ENCODE results near the gene PPM1J.

Gene PPM1J

GRCh38 chr1:112707221-112708001, 7.7 kb downstream of the PPM1J start:
- H3K27ac ChIP-seq: peak overlapping the region; percentile 93
- H4K20me1 ChIP-seq: no peaks in the 10 kb centered on the region
- H3K4me1 ChIP-seq: peaks cover 60% of the 10 kb centered on the region
- H3K27me3 ChIP-seq: no peaks in the 10 kb centered on the region
- no peak for TF ChIP-seq Cebpa-rat (IDR thresholded peaks at IDR 0.05)
- H3K4me3 ChIP-seq: peak overlapping the region; percentile 88
- H3K36me3 ChIP-seq: peaks cover 6% of the 10 kb centered on the region; the same call in 1 of the 2 replicates
- peak overlapping the region; percentile 97 for H3K4me2 ChIP-seq
- H3K9ac ChIP-seq: peak overlapping the region; percentile 90
- H3K9me3 ChIP-seq: no peaks in the 10 kb centered on the region

DNA sequence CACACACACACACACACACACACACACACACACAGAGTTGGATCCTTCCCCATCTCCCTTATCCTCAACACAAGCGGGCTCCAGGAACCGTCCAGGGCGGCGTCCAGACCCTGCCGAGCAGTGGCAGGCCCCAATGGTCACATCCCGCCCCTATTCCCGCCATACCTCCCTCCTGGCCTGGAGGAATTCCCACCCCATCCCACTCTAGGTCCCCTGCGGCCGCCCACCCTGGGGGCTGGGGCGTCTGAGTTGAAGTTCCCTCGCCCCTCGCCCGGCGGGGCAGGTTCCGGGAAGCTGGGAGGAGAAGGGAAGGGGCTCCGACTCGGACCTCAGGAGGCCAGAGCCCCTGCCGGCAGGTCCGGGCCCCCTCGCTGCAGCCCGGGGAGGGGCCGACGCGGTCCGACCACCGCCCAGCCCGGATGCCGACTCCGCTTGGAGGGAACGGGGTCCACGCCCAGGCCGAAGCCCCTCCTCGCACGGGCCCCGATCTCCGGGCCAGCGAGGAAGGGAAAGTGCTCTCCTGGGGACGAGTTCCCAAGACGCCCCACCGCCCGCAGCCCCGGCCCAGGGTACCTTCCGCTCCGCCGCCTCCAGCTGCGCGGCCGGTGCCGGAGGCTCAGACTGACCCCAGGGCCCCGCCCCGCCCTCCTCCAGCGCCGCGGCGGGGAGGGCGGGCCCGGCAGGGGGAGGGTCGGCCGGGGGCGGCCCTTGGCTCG, 8.5 kb downstream of the PPM1J start, which contains the start of gene RHOC:
Gene RHOC, minus strand, starts transcription at position 623 of the 716 bp plus-strand sequence. CDS start 3,328 bp downstream, outside the sequence.
- Histone ChIP-seq H3K4me1 (peaks cover 65% of the 10 kb centered on the region), H3K9ac (peak within 1 kb of the TSS; percentile 90), H3K9me3 (no peaks in the 10 kb centered on the region), H3K27me3 (no peaks in the 10 kb centered on the region), H4K20me1 (no peaks in the 10 kb centered on the region), H3K4me3 (peak within 1 kb of the TSS; percentile 88), H3K36me3 (peaks cover 6% of the 10 kb centered on the region; the same call in 1 of the 2 replicates), H3K4me2 (peak within 1 kb of the TSS; percentile 97), H3K27ac (peak within 1 kb of the TSS; percentile 93)
- no peak for TF ChIP-seq Cebpa-rat (IDR thresholded peaks at IDR 0.05)

DNA sequence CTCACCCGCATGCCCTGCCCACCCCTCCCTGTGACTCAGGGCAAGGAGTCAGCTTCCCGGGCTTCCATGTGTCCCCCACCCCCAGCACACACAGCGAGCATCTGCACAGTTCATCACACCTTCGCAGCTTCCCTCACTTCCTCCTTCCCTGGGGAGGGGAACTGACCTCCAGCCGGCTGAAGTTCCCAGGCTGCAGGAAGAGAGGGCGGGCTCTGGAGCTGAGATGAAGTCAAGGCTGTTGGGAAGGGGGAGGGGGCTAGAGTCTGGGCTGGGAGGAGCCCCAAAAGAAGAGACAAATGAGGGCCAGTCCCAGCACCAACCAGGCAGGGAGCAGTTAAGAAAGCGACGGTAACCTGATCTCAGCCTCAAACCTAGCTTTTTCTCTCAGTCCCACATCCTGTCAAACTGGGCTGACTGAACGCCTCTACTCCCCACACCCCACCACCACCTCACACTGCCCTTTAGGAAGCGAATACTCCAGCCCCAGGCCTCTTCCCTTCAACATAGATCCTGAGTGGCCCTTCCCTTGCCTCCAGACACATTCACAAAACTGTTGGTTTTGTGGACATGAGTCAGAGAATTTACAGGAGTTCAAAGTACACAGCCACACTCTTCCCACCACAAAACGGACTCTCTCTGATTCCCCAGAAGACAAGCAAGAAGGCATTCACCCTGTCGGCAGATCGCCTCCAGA, 10.1 kb downstream of the PPM1J start:
- peak overlapping the region; percentile 93 for H3K27ac ChIP-seq
- H3K9ac ChIP-seq: peak overlapping the region; percentile 90

GRCh38 chr1:112704391-112704933, 10.7 kb downstream of the PPM1J start:
- Histone ChIP-seq H3K9ac (peak overlapping the region; percentile 90), H3K36me3 (peaks cover 12% of the 10 kb centered on the region), H3K4me2 (peak overlapping the region; percentile 97), H3K27me3 (no peaks in the 10 kb centered on the region), H3K27ac (peak overlapping the region; percentile 93), H4K20me1 (no peaks in the 10 kb centered on the region), H3K9me3 (no peaks in the 10 kb centered on the region), H3K4me1 (peaks cover 78% of the 10 kb centered on the region), H3K4me3 (peak overlapping the region; percentile 88)
- no peak for TF ChIP-seq Cebpa-rat (IDR thresholded peaks at IDR 0.05)

More for the DNA sequence above, 10.1 kb downstream of the PPM1J start:
- Histone ChIP-seq H3K9me3 (no peaks in the 10 kb centered on the region), H3K4me3 (peak overlapping the region; percentile 88), H3K4me2 (peak overlapping the region; percentile 97), H3K36me3 (peaks cover 6% of the 10 kb centered on the region; the same call in 1 of the 2 replicates), H4K20me1 (no peaks in the 10 kb centered on the region), H3K4me1 (peaks cover 72% of the 10 kb centered on the region), H3K27me3 (no peaks in the 10 kb centered on the region)
- TF ChIP-seq Cebpa-rat (IDR thresholded peaks at IDR 0.05): no peak

DNA sequence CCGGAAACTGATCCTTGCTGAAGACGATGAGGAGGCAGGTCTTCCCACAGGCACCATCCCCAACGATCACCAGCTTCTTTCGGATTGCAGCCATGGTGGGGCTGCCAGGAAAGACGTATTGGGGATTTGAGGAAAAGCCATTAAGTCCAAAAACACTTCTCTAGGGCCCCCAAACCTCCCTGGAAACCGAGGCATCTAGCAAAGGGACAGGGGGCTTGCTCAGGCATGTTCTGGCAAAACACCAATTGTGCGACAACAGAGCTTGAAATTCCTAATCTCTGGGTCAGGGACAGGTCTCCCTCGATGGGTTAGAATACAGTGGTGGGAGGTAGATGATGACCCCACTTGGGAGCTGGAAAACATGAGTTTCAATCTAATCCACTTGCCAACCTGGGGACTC, 11.4 kb downstream of the PPM1J start:
- TF ChIP-seq Cebpa-rat (IDR thresholded peaks at IDR 0.05): no peak
- Histone ChIP-seq H3K4me3 (no peak overlapping the region), H3K4me2 (peak overlapping the region; percentile 97), H3K9ac (0 out of 2 replicates have a peak overlapping the region, but pooled peaks have one; percentile 90), H3K27me3 (no peaks in the 10 kb centered on the region), H4K20me1 (no peaks in the 10 kb centered on the region), H3K36me3 (peaks cover 20% of the 10 kb centered on the region), H3K4me1 (peaks cover 85% of the 10 kb centered on the region), H3K9me3 (no peaks in the 10 kb centered on the region), H3K27ac (peak overlapping the region; percentile 93)

GRCh38 chr1:112702420-112703261, 12.5 kb downstream of the PPM1J start:
- peaks cover 88% of the 10 kb centered on the region for H3K4me1 ChIP-seq
- peak overlapping the region; percentile 79 for H3K9ac ChIP-seq
- TF ChIP-seq Cebpa-rat (IDR thresholded peaks at IDR 0.05): no peak
- peaks cover 30% of the 10 kb centered on the region for H3K36me3 ChIP-seq
- no peaks in the 10 kb centered on the region for H4K20me1 ChIP-seq
- H3K27ac ChIP-seq: peak overlapping the region; percentile 92
- H3K4me3 ChIP-seq: no peak overlapping the region
- no peaks in the 10 kb centered on the region for H3K9me3 ChIP-seq
- no peaks in the 10 kb centered on the region for H3K27me3 ChIP-seq
- H3K4me2 ChIP-seq: peak overlapping the region; percentile 97

GRCh38 chr1:112702067-112702395, 13.1 kb downstream of the PPM1J start:
- Histone ChIP-seq H3K4me2 (peak overlapping the region; percentile 97), H3K4me3 (no peak overlapping the region), H3K36me3 (peaks cover 36% of the 10 kb centered on the region), H3K27me3 (no peaks in the 10 kb centered on the region), H4K20me1 (no peaks in the 10 kb centered on the region), H3K4me1 (peaks cover 86% of the 10 kb centered on the region), H3K9me3 (no peaks in the 10 kb centered on the region), H3K9ac (peak overlapping the region; percentile 79), H3K27ac (peak overlapping the region; percentile 92)
- no peak for TF ChIP-seq Cebpa-rat (IDR thresholded peaks at IDR 0.05)

DNA sequence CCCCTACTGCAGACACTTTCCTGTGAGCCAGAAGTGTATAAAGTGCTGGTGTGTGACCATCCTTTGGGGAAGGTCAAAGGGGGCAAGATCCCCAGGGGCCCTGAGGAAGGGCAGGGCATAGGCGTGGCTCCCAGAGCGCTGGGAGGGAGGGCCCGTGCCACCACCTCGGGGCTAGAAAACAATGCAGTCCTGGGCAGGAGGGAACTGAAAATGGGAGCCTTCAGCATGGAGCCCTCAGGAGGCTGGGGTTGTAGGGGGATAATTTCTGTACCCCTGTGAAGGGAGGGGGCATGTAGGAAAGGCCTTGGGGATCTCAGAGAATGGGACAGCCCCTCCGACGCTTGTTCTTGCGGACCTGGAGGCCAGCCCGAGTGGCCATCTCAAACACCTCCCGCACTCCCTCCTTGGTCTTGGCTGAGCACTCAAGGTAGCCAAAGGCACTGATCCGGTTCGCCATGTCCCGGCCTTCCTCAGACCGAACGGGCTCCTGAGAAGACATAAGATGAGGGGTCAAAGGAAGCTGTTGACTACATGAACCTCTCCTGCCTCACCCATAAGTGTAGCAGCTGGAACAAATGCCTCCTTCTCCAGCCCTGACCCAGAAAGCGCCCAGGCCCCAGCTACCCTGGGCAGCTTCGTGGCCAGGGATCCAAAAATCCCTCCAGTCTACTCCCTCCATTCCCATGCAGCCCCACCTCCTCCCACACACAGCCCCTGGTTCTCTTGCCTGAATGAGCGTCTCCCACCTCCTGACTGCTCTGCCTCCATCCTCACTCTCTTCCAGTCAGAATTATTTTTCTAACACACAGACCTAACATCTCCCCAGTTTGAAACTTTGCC, 13.7 kb downstream of the PPM1J start:
- Histone ChIP-seq H3K27ac (peak overlapping the region; percentile 92), H4K20me1 (no peaks in the 10 kb centered on the region), H3K4me2 (peak overlapping the region; percentile 97), H3K36me3 (peaks cover 42% of the 10 kb centered on the region), H3K9ac (peak overlapping the region; percentile 79), H3K27me3 (no peaks in the 10 kb centered on the region), H3K4me1 (peaks cover 86% of the 10 kb centered on the region), H3K4me3 (peak overlapping the region; percentile 45), H3K9me3 (no peaks in the 10 kb centered on the region)
- TF ChIP-seq Cebpa-rat (IDR thresholded peaks at IDR 0.05): no peak
